Renal pelvis (tissue), 4 donors: ENCODE results near the gene MEIS2. TPM values are rescaled to one million over a fixed set of nuclear protein-coding genes. Genes with fewer than 3 reads are reported as not detected.

Experiments
- DNase-seq: peaks from one replicate; pipeline ENCODE4 v3.0.0-alpha.2; 2013
- polyA plus RNA-seq, 3 donors: library from polyadenylated mRNA; unstranded; fragments of 120-200 nt; gene quantifications; one replicate each; pipeline ENCODE4 v1.2.1, GENCODE V29; 2013; ENCODE audit not compliant: insufficient read length in 3 of 3

The MEIS2 gene
- polyA plus RNA-seq, 3 donors: 114 to 142 (median 138) TPM

- no peak for DNase-seq
Observed at GRCh38 chr15:36880224-36880912, 220.0 kb downstream of the MEIS2 start.

GRCh38 chr15:36879568-36880222 is 220.7 kb downstream of the MEIS2 start:
- DNase-seq: no peak

DNA sequence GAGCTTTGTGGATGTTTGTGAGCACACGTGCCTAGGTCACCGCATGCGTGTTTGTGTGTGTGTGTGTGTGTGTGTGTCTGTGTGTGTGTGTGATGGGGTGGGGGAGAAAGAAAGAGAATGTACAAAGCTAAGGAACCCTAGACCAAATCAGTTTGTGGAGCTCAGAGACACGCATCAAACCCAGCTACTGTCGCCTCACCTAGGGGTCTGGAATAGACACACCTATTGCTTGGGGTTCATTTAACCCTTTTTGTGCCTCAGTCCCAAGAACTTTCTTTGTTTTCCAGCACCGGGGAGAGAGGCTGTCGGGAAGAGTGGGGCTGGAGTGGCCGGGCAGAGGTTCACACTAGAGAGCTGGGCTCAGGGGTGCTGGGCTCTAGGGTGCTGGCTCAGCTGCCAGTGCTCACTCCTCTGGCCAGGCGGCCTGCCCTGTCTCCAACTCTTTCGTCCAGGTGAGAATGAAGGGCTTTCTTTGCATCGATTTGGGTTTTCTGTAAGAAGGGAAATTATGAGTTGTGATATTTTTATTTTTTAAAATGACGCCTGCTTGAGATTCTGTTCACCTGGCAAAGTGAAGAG is 221.6 kb downstream of the MEIS2 start:
- no peak for DNase-seq

- DNase-seq: no peak
Observed at GRCh38 chr15:36877796-36878683, 222.3 kb downstream of the MEIS2 start.

GRCh38 chr15:36877294-36877693 is 223.1 kb downstream of the MEIS2 start:
- no peak for DNase-seq

GRCh38 chr15:36875740-36876334 is 224.5 kb downstream of the MEIS2 start:
- DNase-seq: no peak

DNA sequence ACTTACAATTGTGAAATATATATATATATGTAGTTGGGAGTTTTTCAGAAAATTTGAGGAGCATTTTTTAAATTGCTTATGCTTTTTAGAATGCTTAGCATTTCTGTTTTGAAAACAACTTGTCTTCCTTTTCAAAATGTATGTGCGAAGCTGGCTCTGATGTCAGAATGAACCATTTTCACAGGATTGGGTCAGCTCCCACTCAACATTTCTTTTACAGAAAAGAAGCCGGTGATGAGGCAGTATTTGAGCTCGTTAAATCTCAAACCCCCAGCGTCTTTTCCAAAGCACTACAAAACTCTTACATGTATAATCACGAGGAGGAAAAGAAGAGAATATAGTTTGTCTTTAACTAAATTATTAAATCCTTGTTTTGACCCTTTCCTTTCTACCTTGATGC is 225.4 kb downstream of the MEIS2 start:
- DNase-seq: no peak

DNA sequence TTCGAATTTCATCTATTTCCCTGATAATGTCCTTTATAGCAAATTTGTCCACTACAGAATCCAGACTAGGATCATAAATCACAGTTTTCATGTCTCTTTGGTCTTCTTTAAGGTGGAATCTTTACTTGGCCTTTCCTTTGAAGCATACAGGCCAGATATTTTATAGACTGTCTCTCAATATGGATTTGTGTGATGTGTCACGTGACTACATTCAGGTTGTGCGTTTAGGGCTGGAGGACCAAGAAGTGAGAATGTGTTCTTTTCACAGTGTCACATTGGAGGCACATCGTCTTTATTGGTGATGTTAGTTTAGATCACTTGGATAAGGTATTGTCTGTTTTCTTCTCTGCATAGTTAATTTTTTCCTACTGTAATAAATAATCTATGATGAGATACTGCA is 232.9 kb downstream of the MEIS2 start:
- no peak for DNase-seq

DNA sequence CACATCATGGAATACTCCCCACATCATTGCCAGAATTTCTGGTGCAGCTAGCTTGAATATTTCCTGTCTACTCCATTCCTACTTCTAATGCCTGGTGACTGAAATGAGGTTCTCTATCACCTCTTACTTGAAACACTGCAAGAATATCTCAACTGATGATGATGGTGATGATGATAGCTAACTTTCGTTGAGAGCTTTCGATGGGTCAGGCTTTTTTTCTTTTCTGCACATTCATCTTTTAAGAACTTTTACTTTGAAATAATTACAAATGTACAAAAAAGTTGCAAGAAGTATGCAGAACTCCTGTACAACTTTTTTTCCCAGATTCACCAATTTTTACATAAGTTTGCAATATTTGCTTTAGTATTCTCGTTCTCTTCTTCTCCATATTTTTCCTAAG is 233.5 kb downstream of the MEIS2 start:
- no peak for DNase-seq

GRCh38 chr15:36863570-36863969 is 236.8 kb downstream of the MEIS2 start:
- DNase-seq: no peak

- DNase-seq: no peak
Observed at GRCh38 chr15:36860792-36861191, 239.6 kb downstream of the MEIS2 start.

GRCh38 chr15:36858423-36858822 is 241.9 kb downstream of the MEIS2 start:
- no peak for DNase-seq

GRCh38 chr15:36856339-36856973 is 243.9 kb downstream of the MEIS2 start:
- no peak for DNase-seq

DNA sequence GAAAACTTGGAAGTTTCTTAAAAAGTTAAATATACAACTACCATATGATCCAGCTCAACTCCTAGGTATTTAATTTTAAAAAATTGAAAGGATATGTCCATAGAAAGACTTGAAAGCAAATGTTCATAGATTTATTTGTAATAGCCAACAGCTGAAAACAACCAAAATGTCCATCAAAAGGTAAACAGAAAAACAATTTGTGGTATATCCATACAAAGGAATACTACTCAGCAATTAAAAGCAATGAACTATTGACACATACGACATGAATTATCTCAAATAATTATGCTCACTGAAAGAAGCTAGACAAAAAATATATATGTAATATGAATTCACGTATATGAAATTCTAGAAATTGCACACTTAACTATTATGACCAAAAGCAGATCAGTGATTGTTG is 249.5 kb downstream of the MEIS2 start:
- no peak for DNase-seq

DNA sequence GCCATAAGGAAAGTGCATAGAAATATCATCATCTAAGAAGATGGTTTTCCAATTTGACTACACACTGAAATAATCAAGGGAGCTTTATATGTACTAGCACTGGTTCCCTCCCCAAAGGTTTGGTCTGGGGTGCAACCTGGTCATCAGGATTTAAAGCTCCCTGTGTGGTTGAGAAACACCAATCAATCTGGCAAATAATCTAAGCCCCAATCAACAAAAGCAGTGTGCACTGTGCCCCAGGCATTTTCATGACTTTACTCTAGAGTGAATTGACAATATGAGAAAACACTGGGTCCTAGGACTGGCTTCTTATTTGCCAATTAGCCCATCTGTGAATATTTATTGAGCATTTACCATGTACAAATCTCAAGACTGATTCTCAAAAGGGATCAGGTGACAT is 255.1 kb downstream of the MEIS2 start:
- DNase-seq: no peak

- DNase-seq: no peak
Observed at GRCh38 chr15:36844534-36844998, 255.8 kb downstream of the MEIS2 start.

- no peak for DNase-seq
Observed at GRCh38 chr15:36843822-36844221, 256.5 kb downstream of the MEIS2 start.

- peak; percentile 43 for DNase-seq
Observed at GRCh38 chr15:36841193-36841592, 259.2 kb downstream of the MEIS2 start.
